Kasumi-1 (cell line): ENCODE measurements around the gene LRCOL1.

Experiments
- DNase-seq, 2 experiments: peaks; one replicate each; lab custom pipeline; 2025; lab: John Stamatoyannopoulos, UW

LRCOL1 gene

DNA sequence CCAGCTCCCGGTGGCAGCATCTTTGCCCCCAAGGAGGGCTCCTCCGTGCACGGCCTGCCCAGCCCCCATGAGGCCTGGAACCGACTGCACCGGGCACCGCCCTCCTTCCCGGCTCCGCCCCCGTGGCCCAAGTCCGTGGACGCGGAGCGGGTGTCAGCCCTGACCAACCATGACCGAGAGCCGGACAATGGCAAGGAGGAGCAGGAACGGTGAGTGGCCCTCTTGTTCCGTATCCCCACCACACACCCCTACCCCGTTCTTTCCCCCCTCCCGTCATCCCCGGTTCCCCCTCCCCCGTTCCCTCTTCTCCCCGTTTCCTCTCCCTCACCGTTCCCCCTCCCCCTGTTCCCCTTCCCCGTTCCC is 28.3 kb downstream of the LRCOL1 start:
- DNase-seq, result no peak

DNA sequence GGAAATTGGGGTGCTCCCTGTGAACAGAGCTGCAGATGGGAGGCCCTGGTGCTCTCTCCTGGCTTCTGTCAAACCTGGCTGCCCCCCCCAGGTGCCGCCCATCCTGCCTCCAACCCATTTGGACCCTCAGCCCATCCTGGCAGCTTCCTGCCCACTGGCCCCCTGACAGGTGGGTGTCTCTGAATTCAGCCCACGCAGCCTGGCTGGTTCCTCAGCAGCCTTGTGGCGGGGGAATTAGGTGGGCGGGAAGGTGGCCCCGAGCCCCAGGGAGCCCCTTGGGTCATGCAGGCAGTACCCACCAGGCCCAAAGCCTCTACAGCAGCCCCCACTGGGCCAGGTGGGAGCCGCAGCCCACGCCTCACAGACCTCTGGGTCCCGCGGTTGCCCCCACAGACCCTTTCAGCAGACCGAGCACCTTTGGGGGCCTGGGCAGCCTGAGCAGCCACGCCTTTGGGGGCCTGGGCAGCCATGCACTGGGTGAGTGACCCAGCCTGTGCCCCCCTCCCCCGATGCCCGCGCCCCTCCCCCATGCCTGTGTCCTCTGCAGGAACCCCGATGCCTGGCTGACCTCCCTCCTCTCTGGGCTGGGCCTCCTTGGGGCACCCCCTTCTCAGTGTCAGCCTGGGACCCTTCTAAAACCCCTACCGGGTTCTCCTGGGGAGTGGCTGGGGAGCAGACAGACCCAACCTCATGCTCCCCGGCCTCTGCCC is 28.9 kb downstream of the LRCOL1 start:
- no peak for DNase-seq

DNA sequence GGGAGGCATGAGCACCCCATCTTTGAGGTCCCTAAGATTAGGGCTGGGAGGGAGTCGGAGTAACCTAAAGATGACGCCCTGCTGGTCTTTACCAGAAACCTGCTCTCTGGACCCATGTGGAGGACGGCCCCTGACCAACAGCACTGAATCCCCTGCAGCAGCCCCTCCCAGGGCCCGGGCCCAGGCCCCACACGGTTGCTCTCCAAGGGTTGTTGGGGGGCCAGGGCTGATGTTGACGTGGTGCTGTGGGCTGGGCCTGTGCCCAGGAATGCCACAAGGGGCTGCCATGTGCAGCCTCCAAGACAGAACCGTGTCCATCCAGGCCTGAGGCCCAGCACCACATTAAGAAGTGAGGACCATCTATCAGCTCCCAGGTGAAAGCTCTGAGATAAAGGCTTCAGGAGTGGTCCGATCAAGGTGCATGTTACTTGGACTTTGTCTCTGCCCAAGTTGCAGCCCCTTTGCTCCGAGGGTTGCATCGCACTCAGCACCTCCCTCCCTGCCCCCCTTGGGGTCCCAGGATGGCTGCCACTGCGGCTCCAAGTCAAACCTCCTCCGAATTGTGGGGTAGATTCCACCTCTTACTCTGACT is 29.6 kb downstream of the LRCOL1 start:
- DNase-seq, result no peak

DNA sequence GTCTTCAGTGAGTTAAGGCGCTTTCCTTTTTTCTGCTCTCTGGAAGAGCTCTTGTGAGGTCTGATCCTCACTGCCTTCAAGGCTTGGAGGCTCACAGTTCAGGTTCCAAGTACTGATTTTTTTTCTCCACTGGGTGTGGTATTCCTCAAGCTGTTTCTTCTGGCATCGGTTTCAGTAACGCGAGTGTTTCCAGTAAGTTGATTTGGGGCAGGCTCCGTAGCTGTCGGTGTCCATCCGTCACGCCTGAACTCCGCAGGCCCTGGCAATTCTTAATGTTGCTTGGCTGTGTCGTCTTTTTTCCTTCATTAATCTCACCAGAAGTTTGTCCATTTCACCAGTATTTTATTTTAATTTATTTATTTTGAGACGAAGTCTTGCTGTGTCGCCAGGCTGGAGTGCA is 30.6 kb downstream of the LRCOL1 start:
- no peak for DNase-seq

DNA sequence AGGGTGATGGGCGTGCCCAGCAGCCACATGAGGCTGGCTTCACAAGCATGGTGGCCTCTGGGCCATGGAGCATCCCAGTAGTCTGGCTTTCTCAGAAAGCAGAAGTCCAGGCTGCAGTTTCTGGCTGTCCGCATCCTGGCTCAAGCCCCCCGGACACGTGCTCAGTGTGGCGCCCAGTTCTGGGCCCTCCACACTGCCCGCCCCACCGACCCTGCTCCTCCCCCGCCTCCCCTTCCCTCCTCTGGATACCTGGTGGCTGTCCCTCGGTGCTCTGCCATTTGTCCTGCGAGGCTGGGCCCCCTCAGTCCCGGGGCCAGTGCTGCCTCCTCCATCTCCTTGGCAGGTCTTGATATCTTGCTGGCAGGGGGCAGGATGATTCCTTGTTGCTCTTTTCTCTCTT is 31.6 kb downstream of the LRCOL1 start:
- DNase-seq, result no peak

DNA sequence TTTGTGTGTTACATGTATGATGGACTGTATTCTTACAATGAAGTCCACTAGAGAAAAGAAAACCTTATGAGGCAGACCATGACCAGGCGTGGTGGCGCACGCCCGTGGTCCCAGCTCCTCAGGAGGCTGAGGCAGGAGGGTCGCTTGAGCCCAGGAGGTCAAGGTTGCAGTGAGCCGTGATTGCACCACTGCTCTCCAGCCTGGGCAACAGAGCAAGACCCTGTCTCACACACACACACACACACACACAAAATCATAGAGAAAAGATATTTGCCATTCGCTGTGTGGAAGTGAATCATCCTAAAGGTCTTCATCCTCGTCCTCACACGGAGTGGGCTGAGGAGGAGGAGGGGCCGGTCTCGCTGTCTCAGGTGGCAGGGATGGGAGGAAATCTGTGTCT is 32.3 kb downstream of the LRCOL1 start:
- DNase-seq, result no peak

DNA sequence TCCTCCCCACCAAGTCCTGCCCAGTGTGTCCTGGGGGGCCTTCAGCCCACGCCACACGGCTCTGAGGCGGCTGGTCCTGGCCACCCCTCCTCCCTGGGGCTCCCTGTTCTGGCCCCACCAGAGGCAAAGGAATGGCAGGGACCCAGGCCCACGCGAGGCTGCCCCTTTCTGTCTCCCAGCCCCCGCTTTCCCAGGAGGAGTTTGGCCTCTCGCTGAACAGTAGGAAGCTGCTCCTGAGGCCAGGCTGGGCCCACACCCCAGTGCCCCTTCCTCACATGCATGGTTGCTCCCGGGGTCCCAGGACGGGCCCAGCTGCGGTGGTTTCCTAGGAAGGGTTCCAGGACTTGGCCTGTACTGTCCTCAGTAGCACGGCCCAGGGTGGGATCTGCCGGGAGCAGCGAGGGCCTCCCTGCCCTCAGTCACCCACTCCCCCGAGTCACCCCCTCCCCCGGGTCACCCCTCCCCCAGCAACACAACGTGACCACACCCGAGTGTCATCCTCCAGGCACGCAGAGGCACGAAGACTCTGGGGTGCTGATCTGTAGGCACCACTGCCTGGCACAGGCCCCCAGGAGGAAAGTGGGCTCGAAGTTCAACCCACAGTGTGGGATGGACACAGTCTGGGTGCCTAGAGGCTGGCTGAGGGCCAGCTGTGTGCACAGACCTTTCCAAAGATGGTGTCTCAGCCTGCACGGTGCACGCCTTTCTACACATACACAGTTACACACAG is 33.0 kb downstream of the LRCOL1 start:
- no peak for DNase-seq

DNA sequence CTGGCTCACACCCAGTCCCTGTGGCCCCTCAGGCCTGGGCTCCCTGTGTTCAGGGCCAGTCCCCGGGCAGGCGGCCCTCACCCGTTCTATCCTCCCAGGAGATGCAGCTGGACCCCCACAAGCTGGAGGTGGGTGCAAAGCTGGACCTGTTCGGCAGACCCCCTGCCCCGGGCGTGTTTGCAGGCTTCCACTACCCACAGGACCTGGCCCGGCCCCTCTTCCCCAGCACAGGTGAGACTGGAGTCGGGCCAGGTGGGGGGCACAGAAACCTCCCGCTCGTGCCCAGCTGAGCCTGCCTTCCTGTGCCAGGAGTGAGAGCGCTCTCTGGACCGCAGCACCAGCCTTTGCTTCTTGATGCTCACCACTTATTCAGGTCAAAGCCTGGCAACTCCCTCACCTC is 33.7 kb downstream of the LRCOL1 start:
- DNase-seq, result no peak

DNA sequence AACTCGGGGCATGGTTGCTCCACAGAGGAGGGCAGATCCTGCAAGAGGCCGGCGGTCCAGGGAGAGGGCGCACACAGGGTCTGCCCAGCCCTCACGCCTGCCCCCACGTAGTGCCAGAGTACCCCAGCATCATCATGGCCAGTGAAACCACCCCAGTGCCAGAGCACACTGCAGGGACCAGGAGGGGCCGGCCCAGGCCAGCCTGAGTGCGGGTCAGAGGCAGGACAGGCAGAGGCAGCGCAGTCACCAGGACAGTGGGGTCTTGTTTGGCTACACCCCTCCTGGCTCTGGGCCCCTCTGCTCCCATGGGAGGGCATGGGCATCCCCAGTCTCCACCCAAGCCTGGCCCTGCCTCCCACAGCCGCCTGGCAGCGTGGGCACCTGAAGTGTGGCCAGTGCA is 34.7 kb downstream of the LRCOL1 start:
- DNase-seq, result no peak

DNA sequence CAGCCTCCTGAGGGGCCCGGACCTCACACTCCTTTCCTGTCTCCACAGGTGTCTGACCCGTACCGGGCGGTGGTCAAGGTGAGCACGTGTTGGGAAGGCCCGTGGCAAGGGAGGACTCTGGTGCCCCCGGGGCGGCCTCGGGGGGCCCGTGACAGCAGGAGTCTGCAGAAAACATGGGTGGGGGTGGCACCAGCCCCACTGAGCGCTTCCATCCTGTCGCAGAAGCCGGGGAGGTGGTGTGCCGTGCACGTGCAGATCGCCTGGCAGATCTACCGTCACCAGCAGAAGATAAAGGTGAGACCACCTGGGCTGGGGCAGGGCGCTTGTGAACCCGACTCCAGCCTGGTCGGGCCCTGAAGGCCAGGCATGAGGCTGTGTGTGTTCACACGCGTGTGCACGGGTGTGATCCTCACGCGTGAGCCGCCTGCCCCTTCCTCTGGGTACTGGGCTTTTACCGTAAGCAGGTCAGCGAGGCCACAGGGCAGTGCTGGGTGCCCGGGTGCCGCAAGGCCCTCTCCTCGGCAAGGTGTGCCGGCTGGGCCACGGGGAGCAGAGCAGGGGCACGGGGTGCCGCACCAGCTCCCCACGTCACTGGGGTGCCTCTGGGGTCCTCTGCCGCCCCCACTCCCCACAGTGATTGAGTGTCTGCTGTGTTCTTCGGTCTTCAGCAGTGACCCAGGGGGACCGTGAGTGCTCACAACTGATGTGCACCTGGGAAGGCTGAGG is 35.9 kb downstream of the LRCOL1 start:
- no peak for DNase-seq

DNA sequence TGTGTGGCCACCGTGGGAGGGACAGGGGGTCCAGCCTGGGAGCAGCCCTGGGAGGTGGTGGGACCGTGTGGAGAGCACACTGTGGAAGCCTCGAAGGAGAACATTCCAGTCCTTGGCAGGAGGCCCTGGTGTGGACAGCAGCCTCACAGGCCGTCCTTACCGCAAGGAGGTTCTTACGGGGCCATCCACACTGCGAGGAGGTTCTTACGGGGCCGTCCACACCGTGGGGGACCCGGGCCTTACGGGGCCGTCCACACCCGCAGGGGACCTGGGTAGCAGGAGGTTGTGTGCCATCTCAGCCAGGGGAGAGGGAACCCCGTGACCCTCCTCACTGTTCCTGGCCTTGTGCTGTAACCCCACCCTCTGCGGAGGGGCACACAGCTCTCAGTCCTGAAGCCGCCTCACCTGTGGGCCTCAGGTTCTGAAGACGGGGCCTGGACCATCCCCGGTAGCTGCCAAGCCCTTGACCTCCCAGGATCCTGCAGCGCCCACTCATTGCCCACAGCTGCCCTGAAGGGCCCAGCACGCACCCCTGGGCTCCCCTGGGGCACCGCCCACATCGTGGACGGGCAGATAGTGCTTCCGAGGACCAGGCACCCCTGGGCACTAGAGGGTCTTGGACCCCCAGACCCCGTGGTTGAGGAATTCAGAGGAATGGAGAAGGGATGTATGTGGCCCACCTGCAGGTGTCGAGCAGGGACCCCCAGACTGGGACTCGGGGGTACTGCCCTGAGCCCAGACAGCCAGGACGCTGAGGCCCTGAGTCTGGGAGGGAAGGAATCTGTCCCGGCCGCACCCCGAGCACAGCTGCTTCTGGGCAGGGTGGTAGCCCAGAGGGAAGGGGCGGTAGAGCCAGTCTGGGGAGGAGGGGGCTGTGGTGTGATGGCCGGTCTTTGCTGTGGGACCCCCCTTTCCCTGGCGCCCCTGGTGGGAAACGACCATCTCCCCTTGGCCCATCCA is 37.3 kb downstream of the LRCOL1 start:
- DNase-seq, result no peak

DNA sequence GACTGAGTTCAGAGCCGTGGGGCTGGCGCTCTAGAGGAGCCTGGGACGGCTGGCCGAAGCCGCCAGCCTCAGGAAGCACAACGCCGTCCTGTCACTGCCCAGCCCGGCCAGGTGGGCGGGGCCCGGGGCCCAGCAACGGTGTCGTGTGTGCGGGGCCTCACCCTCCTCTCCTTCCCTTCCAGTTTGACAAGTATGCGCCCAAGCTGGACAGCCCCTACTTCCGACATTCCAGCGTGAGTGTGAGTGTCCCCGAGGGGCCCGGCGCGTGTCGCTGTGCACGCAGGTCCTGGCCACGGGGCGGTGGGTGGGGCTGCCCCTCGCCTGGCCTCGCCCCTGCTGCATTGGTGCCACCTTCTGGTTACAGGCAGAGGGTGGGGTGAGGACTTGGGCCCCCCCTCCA is 38.3 kb downstream of the LRCOL1 start:
- no peak for DNase-seq

DNA sequence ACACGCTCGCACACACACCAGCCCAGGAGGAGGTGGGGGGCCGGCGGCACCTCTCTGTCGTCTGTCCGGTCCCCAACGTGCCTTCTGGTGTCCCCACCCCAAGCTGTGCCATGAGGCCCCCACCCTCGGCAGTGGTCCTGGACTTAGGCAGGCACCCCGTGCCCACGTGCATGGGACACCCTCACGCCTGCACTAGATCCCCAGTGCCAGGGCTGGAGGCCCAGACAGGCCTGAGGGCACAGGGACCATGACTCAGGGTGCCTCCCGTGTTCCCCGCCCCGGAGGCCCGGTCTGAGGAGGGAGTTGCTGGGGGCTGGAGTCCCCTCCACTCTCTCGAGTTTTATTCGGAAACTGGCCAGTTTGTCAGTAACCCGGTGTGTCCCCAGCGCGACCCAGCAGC is 38.8 kb downstream of the LRCOL1 start:
- no peak for DNase-seq

DNA sequence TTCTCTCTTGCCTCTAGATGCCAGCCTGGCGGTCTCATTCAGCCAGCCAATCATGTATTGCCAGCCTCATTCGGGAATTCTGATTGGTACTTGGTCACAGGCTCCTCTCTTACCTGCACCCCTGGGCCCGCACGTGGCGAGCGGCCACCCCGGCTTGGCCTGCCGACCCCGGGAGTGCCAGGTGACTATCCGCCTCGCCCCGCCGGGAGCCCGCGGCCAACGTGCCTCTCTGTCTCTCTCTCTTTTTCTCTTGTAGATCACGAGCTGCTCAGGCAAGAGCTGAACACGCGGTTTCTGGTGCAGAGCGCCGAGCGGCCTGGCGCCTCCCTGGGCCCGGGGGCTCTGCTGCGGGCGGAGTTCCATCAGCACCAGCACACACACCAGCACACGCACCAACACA is 39.3 kb downstream of the LRCOL1 start:
- DNase-seq, result no peak

DNA sequence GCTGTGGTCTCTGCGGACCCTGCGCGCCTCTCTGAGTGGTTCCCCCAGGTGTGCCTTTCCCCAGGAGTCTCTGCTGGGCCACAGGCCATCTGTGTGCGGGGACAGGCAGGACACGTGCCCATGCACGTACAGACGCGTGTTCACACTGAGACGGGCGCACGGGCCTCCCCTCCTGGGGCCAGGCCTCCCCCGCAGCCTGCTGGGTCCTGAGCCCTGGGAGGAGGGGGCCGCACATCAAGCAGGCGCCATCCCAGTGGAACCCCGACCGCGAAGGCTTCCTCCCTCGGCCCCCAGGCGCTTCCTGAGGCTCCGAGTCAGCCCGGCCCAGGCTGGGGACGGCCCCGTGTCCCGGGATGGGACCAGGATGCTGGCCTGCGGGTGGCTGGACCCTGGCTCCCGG is 39.7 kb downstream of the LRCOL1 start:
- no peak for DNase-seq

DNA sequence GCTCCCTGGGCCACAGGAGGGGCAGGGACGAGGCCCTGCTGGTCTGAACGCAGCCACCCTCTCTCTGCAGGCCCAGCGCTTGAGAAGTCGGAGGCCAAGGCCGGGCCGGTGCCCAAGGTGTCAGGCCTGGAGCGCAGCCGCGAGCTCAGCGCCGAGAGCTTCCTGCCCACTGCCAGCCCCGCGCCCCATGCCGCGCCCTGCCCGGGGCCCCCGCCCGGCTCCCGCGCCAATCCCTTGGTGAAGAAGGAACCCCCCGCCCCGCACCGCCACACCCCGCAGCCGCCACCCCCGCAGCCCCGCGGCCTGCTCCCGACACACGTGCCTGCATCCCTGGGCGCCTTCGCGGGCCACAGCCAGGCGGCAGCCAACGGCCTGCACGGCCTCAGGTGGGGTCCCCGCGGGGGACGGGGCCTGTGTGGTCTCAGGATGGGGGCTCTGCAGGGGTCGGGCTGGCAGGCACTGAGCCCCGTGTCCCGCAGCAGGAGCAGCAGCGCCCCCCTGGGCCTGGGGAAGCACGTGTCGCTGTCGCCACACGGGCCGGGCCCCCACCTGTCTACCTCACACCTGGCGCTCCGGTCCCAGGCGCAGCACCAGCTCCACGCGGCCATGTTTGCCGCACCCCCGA is 40.4 kb downstream of the LRCOL1 start:
- DNase-seq, result no peak

DNA sequence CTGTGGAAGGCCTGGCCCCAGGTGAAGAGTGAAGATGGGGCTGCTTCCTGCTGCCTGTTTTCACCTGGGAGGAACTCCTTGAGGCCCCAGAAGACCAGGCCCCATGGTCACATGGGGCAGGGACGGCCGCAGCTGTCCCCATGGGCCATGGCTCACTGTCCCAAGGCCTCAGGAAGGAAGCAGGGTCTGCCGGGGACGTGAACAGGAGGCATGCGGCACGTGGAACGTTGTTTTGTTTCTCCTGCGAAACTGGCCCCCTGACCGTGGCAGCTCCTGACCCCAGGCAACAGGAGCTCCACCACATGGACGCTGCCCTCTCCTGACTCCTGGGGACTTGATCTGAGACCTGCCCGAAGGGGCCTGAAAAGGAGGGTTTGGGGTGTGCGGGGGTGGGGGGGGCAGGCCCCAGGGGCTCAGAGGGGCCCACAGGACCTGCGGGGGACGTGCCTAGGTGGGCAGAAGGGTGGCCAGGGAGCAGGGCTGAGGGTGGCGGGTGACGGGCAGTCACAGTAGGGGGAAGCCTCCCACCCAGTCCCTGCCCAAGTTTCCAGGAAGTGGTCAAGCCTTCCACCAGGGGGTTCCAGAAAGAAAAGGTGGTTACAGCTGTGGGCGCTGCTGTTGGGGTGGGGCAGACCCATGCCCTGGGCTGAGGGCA is 41.4 kb downstream of the LRCOL1 start:
- DNase-seq, result no peak

DNA sequence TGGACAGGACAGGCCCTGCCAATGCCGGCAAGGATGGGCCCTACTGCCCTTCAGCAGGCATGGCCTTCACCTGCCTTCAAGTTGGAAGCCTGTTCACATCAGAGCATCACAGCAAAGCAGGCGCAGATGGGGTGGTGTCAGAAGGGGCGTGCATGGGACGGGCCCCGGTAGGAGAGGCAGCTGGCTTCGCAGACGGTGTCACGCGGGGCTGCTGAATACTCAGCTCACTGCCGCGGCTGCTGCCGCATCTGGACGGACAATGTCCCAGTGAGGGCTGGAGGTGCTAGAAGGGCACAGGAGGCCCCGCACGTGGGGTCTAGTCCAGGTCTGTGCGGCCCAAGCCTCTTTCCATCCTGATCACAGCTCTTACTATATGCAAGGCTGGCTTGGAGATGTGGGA is 42.1 kb downstream of the LRCOL1 start:
- DNase-seq, result no peak

DNA sequence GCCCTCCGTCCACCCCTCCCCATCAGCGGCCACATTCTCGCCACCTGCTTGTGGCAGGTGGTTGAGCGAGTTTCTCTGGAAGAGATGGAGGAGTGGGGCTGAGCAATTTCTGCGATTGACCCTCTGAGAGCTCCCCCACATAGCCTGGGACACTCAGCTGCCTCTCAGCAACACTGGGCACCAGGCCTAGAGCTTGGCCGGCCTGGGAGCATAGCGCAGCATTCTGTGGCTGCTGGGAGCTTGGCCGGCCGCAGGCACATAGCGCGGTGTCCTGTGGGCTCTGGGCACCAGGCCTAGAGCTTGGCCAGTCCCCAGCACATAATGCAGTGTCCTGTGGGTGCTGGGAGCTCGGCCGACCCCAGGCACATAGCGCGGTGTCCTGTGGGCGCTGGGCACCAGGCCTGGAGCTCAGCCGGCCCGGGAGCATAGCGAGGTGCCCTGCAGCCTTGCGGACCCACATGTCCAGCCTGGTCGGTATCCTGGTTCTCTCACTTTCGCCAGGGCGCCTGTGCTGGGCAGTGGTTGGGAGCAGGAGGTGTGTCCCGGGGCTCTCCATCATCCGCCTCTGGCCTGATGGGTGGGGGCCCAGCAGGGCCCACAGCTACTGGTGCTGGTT is 43.8 kb downstream of the LRCOL1 start:
- DNase-seq, result no peak

DNA sequence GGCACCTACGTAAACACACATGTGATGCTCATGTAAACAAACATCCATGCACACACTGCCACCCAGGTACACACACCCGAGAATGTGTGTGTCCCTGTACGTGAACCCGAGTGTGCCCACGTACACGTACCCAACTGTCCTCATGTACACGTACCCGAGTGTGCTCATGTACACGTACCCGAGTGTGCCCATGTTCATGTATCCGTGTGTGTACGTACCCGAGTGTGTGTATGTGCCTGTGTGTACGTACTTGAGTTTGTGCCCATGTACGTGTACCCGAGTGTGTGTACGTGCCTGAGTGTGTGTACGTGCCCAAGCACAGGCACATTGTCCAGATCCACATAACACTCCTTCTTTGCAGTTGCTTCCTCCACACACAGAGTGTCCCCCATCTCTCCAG is 45.0 kb downstream of the LRCOL1 start:
- no peak for DNase-seq
